ENCODE results near the gene RECQL5.

DNA sequence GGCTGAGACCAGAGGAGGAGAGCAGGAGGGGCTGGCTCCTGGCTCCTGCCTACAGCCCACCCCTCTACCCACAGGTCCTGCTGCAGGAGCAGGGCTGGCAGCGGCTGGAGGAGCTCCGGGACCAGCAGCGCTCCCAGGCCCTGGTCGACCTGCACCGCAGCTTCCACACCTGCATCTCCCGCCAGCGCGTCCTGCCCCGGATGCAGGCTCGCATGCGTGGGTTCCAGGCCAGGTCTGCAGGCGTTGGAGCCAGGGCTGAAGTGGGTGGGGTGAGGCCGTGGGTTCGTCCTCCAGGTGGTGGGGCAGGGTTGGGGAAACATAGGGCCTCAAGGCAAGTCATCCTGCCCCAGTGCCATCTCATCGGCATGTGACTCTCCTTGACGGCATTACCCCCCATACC, 61.2 kb downstream of the RECQL5 start:
- TF ChIP-seq POLR2A (IDR thresholded peaks at IDR 0.05): no peak
- TF ChIP-seq, protein P1, sequence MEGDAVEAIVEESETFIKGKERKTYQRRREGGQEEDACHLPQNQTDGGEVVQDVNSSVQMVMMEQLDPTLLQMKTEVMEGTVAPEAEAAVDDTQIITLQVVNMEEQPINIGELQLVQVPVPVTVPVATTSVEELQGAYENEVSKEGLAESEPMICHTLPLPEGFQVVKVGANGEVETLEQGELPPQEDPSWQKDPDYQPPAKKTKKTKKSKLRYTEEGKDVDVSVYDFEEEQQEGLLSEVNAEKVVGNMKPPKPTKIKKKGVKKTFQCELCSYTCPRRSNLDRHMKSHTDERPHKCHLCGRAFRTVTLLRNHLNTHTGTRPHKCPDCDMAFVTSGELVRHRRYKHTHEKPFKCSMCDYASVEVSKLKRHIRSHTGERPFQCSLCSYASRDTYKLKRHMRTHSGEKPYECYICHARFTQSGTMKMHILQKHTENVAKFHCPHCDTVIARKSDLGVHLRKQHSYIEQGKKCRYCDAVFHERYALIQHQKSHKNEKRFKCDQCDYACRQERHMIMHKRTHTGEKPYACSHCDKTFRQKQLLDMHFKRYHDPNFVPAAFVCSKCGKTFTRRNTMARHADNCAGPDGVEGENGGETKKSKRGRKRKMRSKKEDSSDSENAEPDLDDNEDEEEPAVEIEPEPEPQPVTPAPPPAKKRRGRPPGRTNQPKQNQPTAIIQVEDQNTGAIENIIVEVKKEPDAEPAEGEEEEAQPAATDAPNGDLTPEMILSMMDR (IDR thresholded peaks at IDR 0.05 in 4 of 5, conservative IDR thresholded peaks at IDR 0.05 in 1 of 5): no peak
